A549 treated with AZD2906 at 1 μM for 4 hours (cell line): ENCODE results near the gene OR4K1. TPM values are rescaled to one million over a fixed set of nuclear protein-coding genes. Genes with fewer than 3 reads are reported as not detected.

Experiments
- total RNA-seq: library from RNA; stranded (reverse); fragments of 200-300 nt; extraction: Qiagen RNA extraction; gene quantifications from 5 replicates; pipeline ENCODE4 v1.2.3, GENCODE V29; 2022

Gene OR4K1, protein sequence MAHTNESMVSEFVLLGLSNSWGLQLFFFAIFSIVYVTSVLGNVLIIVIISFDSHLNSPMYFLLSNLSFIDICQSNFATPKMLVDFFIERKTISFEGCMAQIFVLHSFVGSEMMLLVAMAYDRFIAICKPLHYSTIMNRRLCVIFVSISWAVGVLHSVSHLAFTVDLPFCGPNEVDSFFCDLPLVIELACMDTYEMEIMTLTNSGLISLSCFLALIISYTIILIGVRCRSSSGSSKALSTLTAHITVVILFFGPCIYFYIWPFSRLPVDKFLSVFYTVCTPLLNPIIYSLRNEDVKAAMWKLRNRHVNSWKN
- total RNA-seq: not detected in 5 replicates

DNA sequence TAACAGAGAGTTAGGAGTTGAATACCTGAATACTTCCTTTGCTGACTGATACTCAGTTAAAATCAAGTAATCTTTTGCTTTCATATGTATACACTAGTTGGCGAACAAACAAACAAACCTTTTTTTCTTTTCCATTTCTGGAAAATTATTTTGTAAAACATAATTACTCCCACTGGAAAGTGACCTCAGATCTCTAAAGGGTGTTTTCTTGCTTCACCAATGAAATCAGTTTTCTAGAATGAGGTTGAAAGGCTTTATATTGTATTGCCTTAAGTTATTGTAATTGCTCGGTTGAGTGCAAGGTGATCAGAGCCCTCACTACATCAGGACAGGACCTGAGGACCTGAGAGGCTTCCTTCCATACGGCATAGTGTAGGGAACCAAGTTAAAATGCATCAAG is at the start of gene OR4K1:
OR4K1 (plus strand) TSS at position 301 of the 400 bp plus-strand sequence. CDS start 4,750 bp downstream, outside the sequence.

DNA sequence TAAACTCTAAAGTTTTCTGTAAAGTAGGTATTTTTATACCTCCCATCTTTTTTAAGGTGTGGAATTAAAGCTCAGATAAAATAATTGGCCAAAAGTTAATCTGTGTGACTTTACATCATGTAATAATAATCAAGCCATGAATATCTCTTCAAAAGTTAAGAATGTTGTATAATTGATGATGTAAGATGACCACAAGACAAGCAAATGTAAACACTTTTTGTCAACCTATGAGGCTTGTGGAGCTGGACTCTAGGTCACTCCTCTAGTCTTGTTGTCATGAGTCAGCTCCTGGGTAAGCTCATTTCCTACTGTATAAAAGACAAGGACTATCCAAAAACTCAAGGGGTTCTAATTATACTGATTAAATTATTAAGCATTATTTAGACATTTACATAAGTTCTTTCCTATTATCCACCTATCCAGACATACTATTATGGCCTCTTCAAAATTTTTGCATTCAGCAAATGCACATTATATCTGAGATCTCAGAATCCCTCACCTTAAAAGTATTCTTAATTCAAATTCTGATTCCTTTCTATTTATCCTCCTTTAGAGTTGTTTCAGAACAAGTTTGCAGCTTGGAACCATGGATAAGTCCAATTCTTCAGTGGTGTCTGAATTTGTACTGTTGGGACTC is 10.6 kb upstream of the OR4K1 start, which contains the start of gene OR4K5:
OR4K5 (plus strand) TSS at position 587 of the 637 bp plus-strand sequence; CDS start at position 587, 0 bp downstream.

DNA sequence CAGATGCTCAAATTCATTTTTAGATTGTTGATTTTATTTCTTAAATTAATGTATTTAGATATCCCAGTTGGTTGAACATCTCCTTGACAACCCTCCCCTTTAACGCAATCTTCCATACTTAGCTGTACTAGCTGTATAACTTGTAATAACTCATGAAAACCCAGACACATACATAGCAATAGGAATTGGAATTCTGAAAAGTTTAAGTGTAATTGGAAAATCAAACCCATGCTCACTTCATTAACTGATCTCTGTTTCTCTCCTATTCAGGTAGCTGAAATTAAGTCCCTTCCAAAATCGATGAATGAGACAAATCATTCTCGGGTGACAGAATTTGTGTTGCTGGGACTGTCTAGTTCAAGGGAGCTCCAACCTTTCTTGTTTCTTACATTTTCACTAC is 44.6 kb downstream of the OR4K1 start, which contains the start of gene OR4K15:
OR4K15 (plus strand) TSS at position 301 of the 400 bp plus-strand sequence; CDS start at position 301, 0 bp downstream.

Other genes with a start within 250 kb of the OR4K1 start
- gene OR11H2, start 217.0 kb upstream of the OR4K1 start, total RNA-seq: not detected in 5 replicates
- not detected in 5 replicates for gene OR4Q3, start 187.3 kb upstream of the OR4K1 start, total RNA-seq
- gene OR4M1, start 157.4 kb upstream of the OR4K1 start, total RNA-seq: not detected in 5 replicates
- not detected in 5 replicates for gene OR4N2, start 127.1 kb upstream of the OR4K1 start, total RNA-seq
- gene OR4K2, start 55.8 kb upstream of the OR4K1 start, total RNA-seq: not detected in 5 replicates
- gene OR4K5, start 10.3 kb upstream of the OR4K1 start, total RNA-seq: not detected in 5 replicates
- gene OR4K15, start 44.7 kb downstream of the OR4K1 start, total RNA-seq: not detected in 5 replicates
- not detected in 5 replicates for gene OR4Q2, start 71.2 kb downstream of the OR4K1 start, total RNA-seq
- gene OR4K14, start 88.4 kb downstream of the OR4K1 start, total RNA-seq: not detected in 5 replicates
- not detected in 5 replicates for gene OR4K13, start 105.1 kb downstream of the OR4K1 start, total RNA-seq
- gene OR4L1, start 129.1 kb downstream of the OR4K1 start, total RNA-seq: not detected in 5 replicates
- not detected in 5 replicates for gene OR4K17, start 179.8 kb downstream of the OR4K1 start, total RNA-seq
- not detected in 5 replicates for gene OR4N5, start 207.9 kb downstream of the OR4K1 start, total RNA-seq